ENCODE data around the gene RUBCNL.

RUBCNL gene

DNA sequence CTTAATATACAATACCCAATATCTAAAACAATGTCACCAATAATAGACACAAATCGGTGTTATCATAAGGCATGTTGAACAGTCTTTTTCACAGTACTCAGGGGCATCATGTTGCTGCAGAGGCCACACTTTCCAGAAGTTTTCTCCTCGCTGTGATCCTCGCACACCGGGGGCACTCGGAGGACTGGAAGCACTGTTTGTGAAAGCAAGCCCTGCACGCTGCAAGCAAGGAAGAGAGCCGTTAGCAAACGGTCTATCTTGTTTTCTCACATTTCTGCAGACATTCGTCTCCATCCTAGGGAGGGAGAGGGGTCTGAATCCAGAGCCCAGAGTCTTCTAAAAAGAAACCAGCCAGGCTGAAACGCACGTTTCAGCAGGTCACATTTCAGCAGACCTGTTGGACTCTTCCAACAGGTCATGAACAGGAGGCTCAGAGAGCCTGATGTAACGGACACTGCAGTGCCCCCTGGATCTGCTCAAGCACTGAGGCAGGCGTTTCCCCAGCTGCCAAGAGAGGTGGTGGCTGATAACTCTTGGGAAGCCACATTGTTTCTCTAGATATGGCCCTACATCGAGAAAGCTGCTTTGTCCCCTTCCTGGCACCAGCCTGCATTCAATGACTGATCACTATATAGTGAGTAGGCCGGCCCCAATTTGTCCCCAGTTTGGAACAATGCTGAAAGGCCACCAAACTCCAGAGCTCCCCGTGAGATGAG, 43.6 kb downstream of the RUBCNL start:
- Histone ChIP-seq H3K36me3 (ENCODE audit: control insufficient read depth in 2 of 2, insufficient read depth in 1 of 2, low read length in 2 of 2) (no peaks in the 10 kb centered on the region), H3K9me3 (ENCODE audit: control insufficient read depth, insufficient read depth, low read depth, low read length) (no peaks in the 10 kb centered on the region), H3K4me3 (ENCODE audit: low read depth, low read length) (no peak overlapping the region), H3K27ac (ENCODE audit: extremely low read depth, low read depth, low read length) (no peak overlapping the region), H3K4me1 (ENCODE audit: control insufficient read depth, insufficient read depth, low read length) (no peaks in the 10 kb centered on the region)
- ChIA-PET POLR2A (no interaction called here), CTCF (no interaction called here)
- TF ChIP-seq ZNF423 (tag by site-specific recombination; IDR thresholded peaks at IDR 0.05) (no peak), ZBTB1 (tag by site-specific recombination; IDR thresholded peaks at IDR 0.05) (no peak), SCRT2 (tag by site-specific recombination; IDR thresholded peaks at IDR 0.05) (peak; percentile 70), SCRT1 (tag by site-specific recombination; IDR thresholded peaks at IDR 0.05; ENCODE audit: borderline replicate concordance) (0 out of 2 replicates have a peak, but pooled peaks have one; percentile 47)

DNA sequence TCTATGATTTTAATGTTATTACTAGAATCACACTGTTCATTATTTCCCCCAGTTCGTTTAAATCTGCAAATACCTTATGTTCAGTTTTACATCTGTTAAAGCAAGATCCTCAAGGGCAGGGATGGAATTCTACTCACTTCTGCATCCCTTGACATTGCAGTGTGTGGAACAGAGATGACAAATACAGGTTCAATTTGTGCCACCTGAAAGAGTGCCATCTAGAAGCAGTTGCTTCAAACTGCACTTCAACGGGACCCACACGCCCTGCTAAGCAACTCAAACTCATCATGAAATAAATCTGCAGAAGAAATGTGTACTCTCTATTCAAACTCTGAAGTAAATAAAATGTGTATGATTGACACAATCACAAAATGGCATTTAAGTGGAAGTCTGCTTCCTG, 44.5 kb downstream of the RUBCNL start:
- H3K9me3 ChIP-seq (ENCODE audit: control insufficient read depth, insufficient read depth, low read depth, low read length): no peaks in the 10 kb centered on the region
- no peak for TF ChIP-seq ZFP37 (tag by site-specific recombination; IDR thresholded peaks at IDR 0.05)
- no peak overlapping the region for H3K27ac ChIP-seq (ENCODE audit: extremely low read depth, low read depth, low read length)
- no peak overlapping the region for H3K4me3 ChIP-seq (ENCODE audit: low read depth, low read length)
- ChIA-PET POLR2A (no interaction called here), CTCF (no interaction called here)
- no peaks in the 10 kb centered on the region for H3K4me1 ChIP-seq (ENCODE audit: control insufficient read depth, insufficient read depth, low read length)
- no peaks in the 10 kb centered on the region for H3K36me3 ChIP-seq (ENCODE audit: control insufficient read depth in 2 of 2, insufficient read depth in 1 of 2, low read length in 2 of 2)

DNA sequence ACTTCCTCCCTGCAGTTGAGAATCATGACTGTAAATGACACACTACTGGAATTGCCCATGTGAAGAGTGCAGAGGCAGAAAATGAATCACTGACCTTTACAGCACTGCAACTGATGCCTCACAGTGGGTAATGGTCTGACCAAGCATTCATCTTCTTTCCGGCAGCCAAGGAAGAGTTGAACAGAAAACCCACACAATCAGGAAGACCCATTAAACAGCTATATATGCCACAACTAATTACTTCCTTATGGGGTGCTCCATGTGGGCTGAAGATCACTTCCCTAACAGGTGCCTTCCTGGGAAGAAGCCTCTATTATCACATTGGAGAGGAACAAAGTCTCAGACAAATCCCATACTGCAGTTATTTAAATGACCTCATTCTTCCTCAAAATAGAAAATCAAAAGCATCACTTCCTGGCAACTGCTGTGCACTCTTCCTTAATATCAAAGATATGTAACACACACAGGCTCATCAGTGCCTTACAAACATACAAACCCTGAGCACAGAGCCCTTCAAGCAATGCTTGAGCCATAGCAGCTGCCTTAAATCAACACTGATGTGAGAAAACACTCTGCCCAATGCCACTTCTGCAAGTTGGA, 45.8 kb downstream of the RUBCNL start:
- no peak overlapping the region for H3K4me3 ChIP-seq (ENCODE audit: low read depth, low read length)
- H3K9me3 ChIP-seq (ENCODE audit: control insufficient read depth, insufficient read depth, low read depth, low read length): no peaks in the 10 kb centered on the region
- H3K4me1 ChIP-seq (ENCODE audit: control insufficient read depth, insufficient read depth, low read length): no peaks in the 10 kb centered on the region
- POLR2A ChIA-PET: no interaction called here
- H3K36me3 ChIP-seq (ENCODE audit: control insufficient read depth in 2 of 2, insufficient read depth in 1 of 2, low read length in 2 of 2): no peaks in the 10 kb centered on the region
- no peak overlapping the region for H3K27ac ChIP-seq (ENCODE audit: extremely low read depth, low read depth, low read length)
- CTCF ChIA-PET: no interaction called here
- TF ChIP-seq, protein P1, sequence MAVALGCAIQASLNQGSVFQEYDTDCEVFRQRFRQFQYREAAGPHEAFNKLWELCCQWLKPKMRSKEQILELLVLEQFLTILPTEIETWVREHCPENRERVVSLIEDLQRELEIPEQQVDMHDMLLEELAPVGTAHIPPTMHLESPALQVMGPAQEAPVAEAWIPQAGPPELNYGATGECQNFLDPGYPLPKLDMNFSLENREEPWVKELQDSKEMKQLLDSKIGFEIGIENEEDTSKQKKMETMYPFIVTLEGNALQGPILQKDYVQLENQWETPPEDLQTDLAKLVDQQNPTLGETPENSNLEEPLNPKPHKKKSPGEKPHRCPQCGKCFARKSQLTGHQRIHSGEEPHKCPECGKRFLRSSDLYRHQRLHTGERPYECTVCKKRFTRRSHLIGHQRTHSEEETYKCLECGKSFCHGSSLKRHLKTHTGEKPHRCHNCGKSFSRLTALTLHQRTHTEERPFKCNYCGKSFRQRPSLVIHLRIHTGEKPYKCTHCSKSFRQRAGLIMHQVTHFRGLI (tag by site-specific recombination; IDR thresholded peaks at IDR 0.05): no peak
- no peak for TF ChIP-seq ZNF785 (tag by site-specific recombination; IDR thresholded peaks at IDR 0.05)
- TF ChIP-seq ZNF768 (tag by site-specific recombination; IDR thresholded peaks at IDR 0.05): no peak
- no peak for TF ChIP-seq ZNF324 (tag by site-specific recombination; IDR thresholded peaks at IDR 0.05)
- TF ChIP-seq SETDB1 (IDR thresholded peaks at IDR 0.05; ENCODE audit: insufficient read length, low read length): no peak

DNA sequence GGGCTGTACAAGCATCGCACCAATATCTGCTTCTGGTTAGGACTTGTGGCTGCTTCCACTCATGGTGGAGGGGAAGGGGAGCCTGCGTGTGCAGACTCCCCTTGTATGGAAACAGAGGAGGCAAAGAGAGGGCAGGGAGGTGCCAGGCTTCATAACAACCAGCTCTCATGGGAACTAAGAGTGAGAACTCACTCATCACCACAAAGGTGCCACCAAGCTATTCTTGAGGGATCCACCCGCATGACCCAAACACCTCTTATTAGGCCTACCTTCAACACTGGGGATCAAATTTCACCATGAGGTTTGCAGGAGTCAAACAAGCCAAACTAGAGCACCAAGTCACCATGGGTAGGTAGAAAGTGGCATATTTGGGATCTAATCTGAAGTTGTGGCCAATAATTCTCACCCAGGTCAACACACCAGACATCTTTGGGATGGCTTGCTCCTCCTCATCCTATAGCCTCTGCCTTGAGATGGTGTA, 46.4 kb downstream of the RUBCNL start:
- H3K27ac ChIP-seq (ENCODE audit: extremely low read depth, low read depth, low read length): no peak overlapping the region
- no peaks in the 10 kb centered on the region for H3K9me3 ChIP-seq (ENCODE audit: control insufficient read depth, insufficient read depth, low read depth, low read length)
- no peaks in the 10 kb centered on the region for H3K4me1 ChIP-seq (ENCODE audit: control insufficient read depth, insufficient read depth, low read length)
- POLR2A ChIA-PET: no interaction called here
- no peak overlapping the region for H3K4me3 ChIP-seq (ENCODE audit: low read depth, low read length)
- CTCF ChIA-PET: no interaction called here
- H3K36me3 ChIP-seq (ENCODE audit: control insufficient read depth in 2 of 2, insufficient read depth in 1 of 2, low read length in 2 of 2): no peaks in the 10 kb centered on the region
- TF ChIP-seq ZNF157 (tag by site-specific recombination; IDR thresholded peaks at IDR 0.05) (no peak), ZNF433 (tag by site-specific recombination; IDR thresholded peaks at IDR 0.05; ENCODE audit: low read depth) (no peak), ZNF560 (tag by site-specific recombination; IDR thresholded peaks at IDR 0.05; ENCODE audit: borderline replicate concordance) (no peak), OSR2 (tag by site-specific recombination; IDR thresholded peaks at IDR 0.05) (no peak), ZNF701 (tag by site-specific recombination; IDR thresholded peaks at IDR 0.05) (no peak), EGR2 (tag by site-specific recombination; IDR thresholded peaks at IDR 0.05; ENCODE audit: low read depth) (no peak), MYNN (tag by site-specific recombination; IDR thresholded peaks at IDR 0.05; ENCODE audit: borderline replicate concordance) (no peak), ZBTB48 (tag by site-specific recombination; IDR thresholded peaks at IDR 0.05) (no peak)
- TF ChIP-seq, protein P2, sequence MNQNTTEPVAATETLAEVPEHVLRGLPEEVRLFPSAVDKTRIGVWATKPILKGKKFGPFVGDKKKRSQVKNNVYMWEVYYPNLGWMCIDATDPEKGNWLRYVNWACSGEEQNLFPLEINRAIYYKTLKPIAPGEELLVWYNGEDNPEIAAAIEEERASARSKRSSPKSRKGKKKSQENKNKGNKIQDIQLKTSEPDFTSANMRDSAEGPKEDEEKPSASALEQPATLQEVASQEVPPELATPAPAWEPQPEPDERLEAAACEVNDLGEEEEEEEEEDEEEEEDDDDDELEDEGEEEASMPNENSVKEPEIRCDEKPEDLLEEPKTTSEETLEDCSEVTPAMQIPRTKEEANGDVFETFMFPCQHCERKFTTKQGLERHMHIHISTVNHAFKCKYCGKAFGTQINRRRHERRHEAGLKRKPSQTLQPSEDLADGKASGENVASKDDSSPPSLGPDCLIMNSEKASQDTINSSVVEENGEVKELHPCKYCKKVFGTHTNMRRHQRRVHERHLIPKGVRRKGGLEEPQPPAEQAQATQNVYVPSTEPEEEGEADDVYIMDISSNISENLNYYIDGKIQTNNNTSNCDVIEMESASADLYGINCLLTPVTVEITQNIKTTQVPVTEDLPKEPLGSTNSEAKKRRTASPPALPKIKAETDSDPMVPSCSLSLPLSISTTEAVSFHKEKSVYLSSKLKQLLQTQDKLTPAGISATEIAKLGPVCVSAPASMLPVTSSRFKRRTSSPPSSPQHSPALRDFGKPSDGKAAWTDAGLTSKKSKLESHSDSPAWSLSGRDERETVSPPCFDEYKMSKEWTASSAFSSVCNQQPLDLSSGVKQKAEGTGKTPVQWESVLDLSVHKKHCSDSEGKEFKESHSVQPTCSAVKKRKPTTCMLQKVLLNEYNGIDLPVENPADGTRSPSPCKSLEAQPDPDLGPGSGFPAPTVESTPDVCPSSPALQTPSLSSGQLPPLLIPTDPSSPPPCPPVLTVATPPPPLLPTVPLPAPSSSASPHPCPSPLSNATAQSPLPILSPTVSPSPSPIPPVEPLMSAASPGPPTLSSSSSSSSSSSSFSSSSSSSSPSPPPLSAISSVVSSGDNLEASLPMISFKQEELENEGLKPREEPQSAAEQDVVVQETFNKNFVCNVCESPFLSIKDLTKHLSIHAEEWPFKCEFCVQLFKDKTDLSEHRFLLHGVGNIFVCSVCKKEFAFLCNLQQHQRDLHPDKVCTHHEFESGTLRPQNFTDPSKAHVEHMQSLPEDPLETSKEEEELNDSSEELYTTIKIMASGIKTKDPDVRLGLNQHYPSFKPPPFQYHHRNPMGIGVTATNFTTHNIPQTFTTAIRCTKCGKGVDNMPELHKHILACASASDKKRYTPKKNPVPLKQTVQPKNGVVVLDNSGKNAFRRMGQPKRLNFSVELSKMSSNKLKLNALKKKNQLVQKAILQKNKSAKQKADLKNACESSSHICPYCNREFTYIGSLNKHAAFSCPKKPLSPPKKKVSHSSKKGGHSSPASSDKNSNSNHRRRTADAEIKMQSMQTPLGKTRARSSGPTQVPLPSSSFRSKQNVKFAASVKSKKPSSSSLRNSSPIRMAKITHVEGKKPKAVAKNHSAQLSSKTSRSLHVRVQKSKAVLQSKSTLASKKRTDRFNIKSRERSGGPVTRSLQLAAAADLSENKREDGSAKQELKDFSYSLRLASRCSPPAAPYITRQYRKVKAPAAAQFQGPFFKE (tag by site-specific recombination; IDR thresholded peaks at IDR 0.05; ENCODE audit: borderline replicate concordance): no peak
- TF ChIP-seq, protein P3, sequence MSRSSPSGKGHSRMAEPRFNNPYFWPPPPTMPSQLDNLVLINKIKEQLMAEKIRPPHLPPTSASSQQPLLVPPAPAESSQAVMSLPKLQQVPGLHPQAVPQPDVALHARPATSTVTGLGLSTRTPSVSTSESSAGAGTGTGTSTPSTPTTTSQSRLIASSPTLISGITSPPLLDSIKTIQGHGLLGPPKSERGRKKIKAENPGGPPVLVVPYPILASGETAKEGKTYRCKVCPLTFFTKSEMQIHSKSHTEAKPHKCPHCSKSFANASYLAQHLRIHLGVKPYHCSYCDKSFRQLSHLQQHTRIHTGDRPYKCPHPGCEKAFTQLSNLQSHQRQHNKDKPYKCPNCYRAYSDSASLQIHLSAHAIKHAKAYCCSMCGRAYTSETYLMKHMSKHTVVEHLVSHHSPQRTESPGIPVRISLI (tag by site-specific recombination; IDR thresholded peaks at IDR 0.05): no peak

Data from HEK293 (cell line).